HFFc6 (cell line): Measurements from ENCODE around the gene SLC17A8. TPM values are rescaled to one million over a fixed set of nuclear protein-coding genes. Genes with fewer than 3 reads are reported as not detected.

Experiments used
- DNase-seq: peaks from one replicate; pipeline ENCODE4 v3.0.0-alpha.2; 2018
- H3K27ac Mint-ChIP-seq: 2 replicates; pipeline ENCODE4 v1.8.0; 2020; ENCODE audit warnings: mild to moderate bottlenecking, mixed read lengths
- H3K27me3 Mint-ChIP-seq: 2 replicates; pipeline ENCODE4 v1.8.0; 2021; ENCODE audit warnings: mild to moderate bottlenecking, moderate library complexity, mixed read lengths; ENCODE audit not compliant: insufficient read depth
- H3K36me3 Mint-ChIP-seq: 2 replicates; pipeline ENCODE4 v1.8.0; 2021; ENCODE audit warnings: low read depth, mixed read lengths
- H3K4me1 Mint-ChIP-seq: 2 replicates; pipeline ENCODE4 v1.8.0; 2020; ENCODE audit warnings: low read depth, mixed read lengths
- H3K4me3 Mint-ChIP-seq: 2 replicates; pipeline ENCODE4 v1.8.0; 2020; ENCODE audit warnings: mild to moderate bottlenecking, moderate library complexity, mixed read lengths
- H3K9me3 Mint-ChIP-seq: 2 replicates; pipeline ENCODE4 v1.8.0; 2020; ENCODE audit warnings: mild to moderate bottlenecking, mixed read lengths
- CTCF ChIP-seq: fragments of 200-600 bp; sonication (generic); IDR thresholded peaks from 2 replicates; pipeline ENCODE4 v1.5.0; 2021; ENCODE audit warnings: antibody characterized with exemption, mild to moderate bottlenecking
- total RNA-seq, 6 experiments: library from RNA; stranded (reverse); fragmentation: NEBNext Ultra II Directional; extraction: Animal tissue kit (Norgen Biotek cat#: 25700); gene quantifications; 2 replicates in 1 of 6; 3 replicates in 5 of 6; pipeline ENCODE4 v1.2.3, GENCODE V29; 2021

The SLC17A8 gene
- total RNA-seq, 6 experiments from 2014 or later = not detected

- Mint-ChIP-seq H3K4me1 (no peaks in the 10 kb centered on the region), H3K27me3 (no peaks in the 10 kb centered on the region), H3K4me3 (no peak overlapping the region), H3K36me3 (no peaks in the 10 kb centered on the region), H3K9me3 (peaks cover 16% of the 10 kb centered on the region; the same call in 1 of the 2 replicates), H3K27ac (no peak overlapping the region)
- DNase-seq = no peak
- TF ChIP-seq CTCF = no peak
Observed at GRCh38 chr12:100450735-100451134, 93.9 kb downstream of the SLC17A8 start.

GRCh38 chr12:100453951-100454350 lies 97.1 kb downstream of the SLC17A8 start:
- Mint-ChIP-seq H3K27ac (no peak overlapping the region), H3K27me3 (no peaks in the 10 kb centered on the region), H3K9me3 (peaks cover 19% of the 10 kb centered on the region; the same call in 1 of the 2 replicates), H3K4me1 (no peaks in the 10 kb centered on the region), H3K4me3 (no peak overlapping the region), H3K36me3 (no peaks in the 10 kb centered on the region)
- TF ChIP-seq CTCF = no peak
- DNase-seq = no peak

- H3K4me1 Mint-ChIP-seq = no peaks in the 10 kb centered on the region
- no peaks in the 10 kb centered on the region for H3K36me3 Mint-ChIP-seq
- TF ChIP-seq CTCF = no peak
- H3K27ac Mint-ChIP-seq = no peak overlapping the region
- no peaks in the 10 kb centered on the region for H3K27me3 Mint-ChIP-seq
- DNase-seq = no peak
- H3K9me3 Mint-ChIP-seq = peaks cover 15% of the 10 kb centered on the region
- no peak overlapping the region for H3K4me3 Mint-ChIP-seq
Observed at GRCh38 chr12:100455896-100456295, 99.0 kb downstream of the SLC17A8 start.

- Mint-ChIP-seq H3K4me3 (no peak overlapping the region), H3K36me3 (no peaks in the 10 kb centered on the region), H3K9me3 (peaks cover 10% of the 10 kb centered on the region), H3K27ac (no peak overlapping the region), H3K4me1 (no peaks in the 10 kb centered on the region), H3K27me3 (no peaks in the 10 kb centered on the region)
- no peak for TF ChIP-seq CTCF
- no peak for DNase-seq
Observed at GRCh38 chr12:100458191-100458590, 101.3 kb downstream of the SLC17A8 start.

GRCh38 chr12:100460702-100461101 lies 103.8 kb downstream of the SLC17A8 start:
- H3K27me3 Mint-ChIP-seq = no peaks in the 10 kb centered on the region
- TF ChIP-seq CTCF = no peak
- peaks cover 10% of the 10 kb centered on the region for H3K9me3 Mint-ChIP-seq
- H3K4me1 Mint-ChIP-seq = no peaks in the 10 kb centered on the region
- no peaks in the 10 kb centered on the region for H3K36me3 Mint-ChIP-seq
- H3K27ac Mint-ChIP-seq = no peak overlapping the region
- no peak for DNase-seq
- H3K4me3 Mint-ChIP-seq = no peak overlapping the region
